ENCODE measurements around the gene MEGF9. TPM values are rescaled to one million over a fixed set of nuclear protein-coding genes. Genes with fewer than 3 reads are reported as not detected.

Gene MEGF9
- polyA plus RNA-seq, 1 donor (not counting 4 experiments of a cell fraction or from before 2014, with no cell fraction given) = 11.2 TPM

GRCh38 chr9:120689860-120690259, 24.4 kb downstream of the MEGF9 start:
- Histone ChIP-seq H3K79me2 (ENCODE audit: control insufficient read depth, insufficient read depth, low read length) (no peaks in the 10 kb centered on the region), H3K9me3 (ENCODE audit: control insufficient read depth, low read depth, low read length) (no peaks in the 10 kb centered on the region), H4K20me1 (ENCODE audit: control insufficient read depth, extremely low read depth, insufficient read depth, low read length) (no peaks in the 10 kb centered on the region), H2AFZ (ENCODE audit: control insufficient read depth, low read length) (no peak overlapping the region), H3K9me1 (ENCODE audit: control insufficient read depth, extremely low read depth, insufficient read depth, low read length) (no peaks in the 10 kb centered on the region), H3K27me3 (ENCODE audit: control insufficient read depth, extremely low read depth, insufficient read depth, low read length) (no peaks in the 10 kb centered on the region), H3K4me2 (ENCODE audit: control insufficient read depth, extremely low read depth, insufficient read depth, low read depth, low read length) (no peak overlapping the region), H3K9ac (ENCODE audit: control insufficient read depth, extremely low read depth, insufficient read depth, low read length) (no peak overlapping the region), H3K27ac (ENCODE audit: control insufficient read depth, insufficient read depth, low read length) (no peak overlapping the region), H3K4me1 (ENCODE audit: control insufficient read depth, extremely low read depth, insufficient read depth, low read length) (no peaks in the 10 kb centered on the region), H3K36me3 (ENCODE audit: control insufficient read depth in 2 of 2, extremely low read depth in 1 of 2, insufficient read depth in 2 of 2, low read length in 2 of 2) (no peaks in the 10 kb centered on the region), H3K4me3 (ENCODE audit: control insufficient read depth in 2 of 3, extremely low read depth in 1 of 3, insufficient read depth in 2 of 3, low read depth in 1 of 3, low read length in 3 of 3) (no peak overlapping the region)
- dilution Hi-C loops (cut with MboI; ENCODE audit: extremely low pct_ligation_motif_present, low sequenced_read_pairs) = no loop called here
- TF ChIP-seq EZH2 (IDR thresholded peaks at IDR 0.05; ENCODE audit: low read length) = no peak
- no peak for TF ChIP-seq CTCF (optimal IDR thresholded peaks at IDR 0.05 in 1 of 3, IDR thresholded peaks at IDR 0.05 in 1 of 3, conservative IDR thresholded peaks at IDR 0.05 in 1 of 3; ENCODE audit: extremely low read depth in 1 of 3, insufficient read depth in 2 of 3, low read length in 3 of 3)
- DNase-seq (ENCODE audit: low read depth, low spot score) (no peak), FAIRE-seq (no peak)

- Histone ChIP-seq H3K27me3 (ENCODE audit: control insufficient read depth, extremely low read depth, insufficient read depth, low read length) (no peaks in the 10 kb centered on the region), H3K9ac (ENCODE audit: control insufficient read depth, extremely low read depth, insufficient read depth, low read length) (no peak overlapping the region), H3K4me2 (ENCODE audit: control insufficient read depth, extremely low read depth, insufficient read depth, low read depth, low read length) (no peak overlapping the region), H3K79me2 (ENCODE audit: control insufficient read depth, insufficient read depth, low read length) (no peaks in the 10 kb centered on the region), H3K36me3 (ENCODE audit: control insufficient read depth in 2 of 2, extremely low read depth in 1 of 2, insufficient read depth in 2 of 2, low read length in 2 of 2) (no peaks in the 10 kb centered on the region), H3K27ac (ENCODE audit: control insufficient read depth, insufficient read depth, low read length) (no peak overlapping the region), H3K9me1 (ENCODE audit: control insufficient read depth, extremely low read depth, insufficient read depth, low read length) (no peaks in the 10 kb centered on the region), H2AFZ (ENCODE audit: control insufficient read depth, low read length) (no peak overlapping the region), H3K9me3 (ENCODE audit: control insufficient read depth, low read depth, low read length) (no peaks in the 10 kb centered on the region), H3K4me3 (ENCODE audit: control insufficient read depth in 2 of 3, extremely low read depth in 1 of 3, insufficient read depth in 2 of 3, low read depth in 1 of 3, low read length in 3 of 3) (no peak overlapping the region), H3K4me1 (ENCODE audit: control insufficient read depth, extremely low read depth, insufficient read depth, low read length) (peaks cover 8% of the 10 kb centered on the region), H4K20me1 (ENCODE audit: control insufficient read depth, extremely low read depth, insufficient read depth, low read length) (no peaks in the 10 kb centered on the region)
- dilution Hi-C loops (cut with MboI; ENCODE audit: extremely low pct_ligation_motif_present, low sequenced_read_pairs) = no loop called here
- no peak for DNase-seq (ENCODE audit: low read depth, low spot score)
- TF ChIP-seq CTCF (optimal IDR thresholded peaks at IDR 0.05 in 1 of 3, IDR thresholded peaks at IDR 0.05 in 1 of 3, conservative IDR thresholded peaks at IDR 0.05 in 1 of 3; ENCODE audit: extremely low read depth in 1 of 3, insufficient read depth in 2 of 3, low read length in 3 of 3) (no peak), EZH2 (IDR thresholded peaks at IDR 0.05; ENCODE audit: low read length) (no peak)
- FAIRE-seq = no peak
Observed at GRCh38 chr9:120688758-120689157, 25.5 kb downstream of the MEGF9 start.

Data from keratinocyte (primary cell).